ENCODE data around the gene PLBD2.

Gene PLBD2

DNA sequence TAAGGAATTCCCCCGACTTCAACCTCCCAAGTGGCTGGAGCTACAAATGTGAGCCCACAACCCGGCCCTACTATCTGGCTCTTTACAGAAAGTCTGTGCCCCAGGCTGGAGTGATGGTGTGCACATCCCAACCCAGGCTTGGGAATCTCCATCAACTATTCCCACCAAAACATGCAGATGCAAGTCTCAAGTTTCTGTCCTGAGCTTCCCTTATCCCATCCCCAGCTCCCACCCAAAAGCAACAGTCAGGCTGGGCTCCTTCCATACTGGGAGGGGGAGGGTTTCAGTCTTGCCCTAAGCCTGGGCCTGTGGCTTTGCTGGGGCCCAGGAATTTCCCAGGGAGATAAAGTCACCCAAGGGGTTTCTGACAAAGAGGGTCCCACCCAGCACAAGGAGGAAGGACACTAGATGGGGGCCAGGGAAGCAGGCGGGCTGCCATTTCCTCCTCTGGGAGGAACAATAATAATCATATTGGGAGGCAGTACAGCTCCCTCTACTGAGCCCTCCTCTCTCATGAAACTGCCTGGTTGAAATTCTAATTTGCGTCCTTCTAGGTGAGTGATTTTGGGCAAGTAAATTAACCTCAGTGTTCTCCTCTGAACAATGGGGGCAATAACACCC is 31.5 kb upstream of the PLBD2 start:
- no peak overlapping the region for H3K4me3 ChIP-seq (ENCODE audit: low read depth, low read length)
- POLR2A ChIA-PET: interaction anchor here (0.6 to 1.0 kb wide), 2 partner anchors 8 to 121 kb away, joined by 3 read pairs; no protein-coding TSS in a partner anchor
- CTCF ChIA-PET: interaction anchor here (1.0 to 1.3 kb wide), 2 partner anchors 8 to 15 kb away, joined by 3 read pairs; partner anchors contain the start of gene SLC8B1
- TF ChIP-seq, protein P1, sequence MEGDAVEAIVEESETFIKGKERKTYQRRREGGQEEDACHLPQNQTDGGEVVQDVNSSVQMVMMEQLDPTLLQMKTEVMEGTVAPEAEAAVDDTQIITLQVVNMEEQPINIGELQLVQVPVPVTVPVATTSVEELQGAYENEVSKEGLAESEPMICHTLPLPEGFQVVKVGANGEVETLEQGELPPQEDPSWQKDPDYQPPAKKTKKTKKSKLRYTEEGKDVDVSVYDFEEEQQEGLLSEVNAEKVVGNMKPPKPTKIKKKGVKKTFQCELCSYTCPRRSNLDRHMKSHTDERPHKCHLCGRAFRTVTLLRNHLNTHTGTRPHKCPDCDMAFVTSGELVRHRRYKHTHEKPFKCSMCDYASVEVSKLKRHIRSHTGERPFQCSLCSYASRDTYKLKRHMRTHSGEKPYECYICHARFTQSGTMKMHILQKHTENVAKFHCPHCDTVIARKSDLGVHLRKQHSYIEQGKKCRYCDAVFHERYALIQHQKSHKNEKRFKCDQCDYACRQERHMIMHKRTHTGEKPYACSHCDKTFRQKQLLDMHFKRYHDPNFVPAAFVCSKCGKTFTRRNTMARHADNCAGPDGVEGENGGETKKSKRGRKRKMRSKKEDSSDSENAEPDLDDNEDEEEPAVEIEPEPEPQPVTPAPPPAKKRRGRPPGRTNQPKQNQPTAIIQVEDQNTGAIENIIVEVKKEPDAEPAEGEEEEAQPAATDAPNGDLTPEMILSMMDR (IDR thresholded peaks at IDR 0.05; ENCODE audit: insufficient read depth, low read length, missing control alignments): no peak
- no peak for DNase-seq (ENCODE audit: low read depth, low spot score)

DNA sequence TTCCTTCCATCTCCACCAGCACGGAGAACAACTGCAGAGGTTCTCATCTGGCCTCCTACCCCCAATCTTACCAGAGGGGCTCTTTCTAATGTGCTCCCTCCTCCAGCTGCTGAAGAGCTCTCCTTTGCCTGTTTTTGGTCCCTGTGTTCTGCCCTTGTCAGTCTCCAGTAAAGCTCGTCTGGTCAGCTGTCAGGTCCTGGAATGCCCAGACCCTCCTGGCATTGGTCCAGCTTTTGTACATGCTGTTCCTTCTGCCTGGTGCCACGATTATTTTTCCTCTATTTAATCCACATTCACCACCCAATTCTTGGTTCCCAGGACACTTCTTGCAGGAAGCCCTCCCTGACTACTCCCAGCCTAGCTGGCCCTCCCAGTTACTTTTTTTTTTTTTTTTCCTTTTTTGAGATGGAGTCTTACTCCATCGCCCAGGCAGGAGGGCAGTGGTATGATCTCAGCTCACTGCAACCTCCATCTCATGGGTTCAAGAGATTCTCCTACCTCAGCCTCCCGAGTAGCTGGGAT is 30.0 kb upstream of the PLBD2 start:
- TF ChIP-seq, protein P1 (IDR thresholded peaks at IDR 0.05; ENCODE audit: insufficient read depth, low read length, missing control alignments): no peak
- POLR2A ChIA-PET: no interaction called here
- CTCF ChIA-PET: interaction anchor here (1.0 to 3.2 kb wide), 2 partner anchors 96 to 132 kb away, joined by 3 to 10 read pairs; no protein-coding TSS in a partner anchor
- no peak for DNase-seq (ENCODE audit: low read depth, low spot score)
- H3K4me3 ChIP-seq (ENCODE audit: low read depth, low read length): no peak overlapping the region

DNA sequence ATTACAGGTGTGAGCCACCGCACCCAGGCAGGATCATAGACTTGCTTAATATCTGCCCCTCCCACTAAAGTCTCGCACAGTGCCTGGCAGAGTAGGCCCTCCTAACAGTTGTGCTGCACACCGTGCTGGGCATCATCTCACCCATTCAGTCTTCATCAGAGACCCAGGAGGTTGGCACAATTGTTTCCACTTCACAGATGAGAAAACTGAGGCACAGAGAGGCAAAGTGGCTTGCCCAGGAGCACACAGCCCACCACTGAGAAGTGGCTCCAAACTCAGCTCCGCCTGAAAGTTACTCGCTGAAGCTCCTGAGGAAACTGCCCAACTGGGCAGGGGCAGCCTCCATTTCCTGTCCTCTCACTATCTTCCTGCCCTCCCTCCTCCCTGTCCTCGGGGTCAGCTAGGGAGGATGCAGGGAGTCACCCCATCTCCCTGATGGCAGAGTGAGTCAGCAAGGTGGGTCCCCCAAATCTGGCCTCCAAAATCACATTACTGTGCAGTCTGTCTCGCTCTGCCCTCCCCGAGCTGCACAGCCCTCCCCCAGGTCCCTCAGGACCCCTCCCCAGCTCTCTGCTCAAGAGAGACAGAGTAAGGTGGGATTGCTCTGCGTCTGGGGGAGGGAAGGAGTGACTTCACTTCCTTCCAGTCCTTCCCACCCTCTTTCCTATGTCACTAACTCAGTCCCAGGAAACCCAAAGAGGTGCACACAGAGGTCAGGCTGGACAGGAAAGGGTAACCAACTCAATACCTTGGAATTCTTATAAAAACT is 29.2 kb upstream of the PLBD2 start:
- CTCF ChIA-PET: interaction anchor here (3.2 kb wide), 1 partner anchor 96 kb away, joined by 10 read pairs; no protein-coding TSS in a partner anchor
- POLR2A ChIA-PET: no interaction called here
- TF ChIP-seq, protein P1 (IDR thresholded peaks at IDR 0.05; ENCODE audit: insufficient read depth, low read length, missing control alignments): no peak
- DNase-seq (ENCODE audit: low read depth, low spot score): no peak
- H3K4me3 ChIP-seq (ENCODE audit: low read depth, low read length): no peak overlapping the region

DNA sequence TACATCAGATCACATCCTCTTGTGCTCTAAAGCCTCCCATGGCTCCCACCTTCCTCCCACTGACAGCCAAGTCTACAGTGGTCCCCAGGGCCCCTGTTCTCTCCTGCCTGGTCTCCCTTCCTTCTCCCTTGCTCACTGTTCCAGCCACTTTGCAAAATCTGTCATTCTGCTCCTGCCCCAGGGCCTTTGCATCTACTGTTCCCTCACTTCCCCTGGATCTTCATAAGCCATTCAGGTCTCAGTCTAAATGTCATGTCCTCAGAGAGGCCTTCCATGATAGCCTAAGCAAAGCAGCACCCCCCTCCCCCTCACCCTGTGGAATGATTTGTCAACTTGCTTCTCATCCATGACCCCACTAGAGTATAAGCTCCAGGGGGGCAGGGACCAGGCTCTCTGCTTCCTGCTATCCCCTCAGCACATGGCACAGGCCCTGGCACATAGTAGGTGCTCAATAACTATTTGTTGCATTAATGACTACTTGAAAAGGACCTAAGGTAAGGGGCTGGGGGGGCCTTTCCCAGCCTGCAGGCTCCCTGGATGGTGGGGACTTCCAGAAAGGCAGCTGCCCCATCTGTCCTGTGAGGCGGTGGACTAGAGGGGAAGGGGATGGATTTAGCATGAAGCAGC is 28.5 kb upstream of the PLBD2 start:
- TF ChIP-seq, protein P1 (IDR thresholded peaks at IDR 0.05; ENCODE audit: insufficient read depth, low read length, missing control alignments): no peak
- DNase-seq (ENCODE audit: low read depth, low spot score): no peak
- no peak overlapping the region for H3K4me3 ChIP-seq (ENCODE audit: low read depth, low read length)
- CTCF ChIA-PET: interaction anchor here (3.2 kb wide), 1 partner anchor 95 kb away, joined by 10 read pairs; no protein-coding TSS in a partner anchor
- POLR2A ChIA-PET: no interaction called here

DNA sequence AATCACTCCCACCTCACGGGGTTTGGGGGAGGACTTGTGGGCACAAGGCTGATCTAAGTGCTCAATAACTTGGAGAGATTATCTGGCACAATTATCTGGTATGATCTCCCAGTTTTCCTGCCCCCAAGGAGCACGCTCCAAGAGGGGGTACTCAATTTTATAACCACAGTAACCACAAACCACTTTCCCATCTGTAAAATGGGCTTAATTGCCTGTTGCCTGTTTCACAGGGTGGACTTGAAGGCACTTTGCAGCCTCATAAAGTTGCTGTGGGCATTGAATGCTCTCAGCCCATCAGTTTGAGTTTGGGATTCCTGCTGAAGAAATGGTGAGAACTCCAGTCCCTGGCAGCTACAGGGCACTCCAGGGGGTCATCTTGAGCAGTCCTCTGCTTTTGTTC is 27.9 kb upstream of the PLBD2 start:
- CTCF ChIA-PET: interaction anchor here (3.2 kb wide), 1 partner anchor 94 kb away, joined by 10 read pairs; no protein-coding TSS in a partner anchor
- no peak for DNase-seq (ENCODE audit: low read depth, low spot score)

More for the DNA sequence above, 27.9 kb upstream of the PLBD2 start:
- TF ChIP-seq, protein P1 (IDR thresholded peaks at IDR 0.05; ENCODE audit: insufficient read depth, low read length, missing control alignments): no peak
- H3K4me3 ChIP-seq (ENCODE audit: low read depth, low read length): no peak overlapping the region
- POLR2A ChIA-PET: no interaction called here
